Tibial nerve (tissue), 4 donors: ENCODE results near the gene ZNF143. TPM values are rescaled to one million over a fixed set of nuclear protein-coding genes. Genes with fewer than 3 reads are reported as not detected.

Experiments used
- DNase-seq, 2 donors: peaks; one replicate each; pipeline ENCODE4 v3.0.0-alpha.2; 2019; ENCODE audit warnings: low spot score in 2 of 2
- H3K27ac ChIP-seq, 4 donors: fragments of 200-600 bp; sonication (generic) in 3 of 4; one replicate each; pipeline ENCODE4 v1.5.1; 2017 to 2019; ENCODE audit warnings: mild to moderate bottlenecking in 1 of 4
- H3K27me3 ChIP-seq, 2 donors: fragments of 200-600 bp; sonication (generic) in 1 of 2; one replicate each; pipeline versions ENCODE4 v1.5.1 to v1.6.0; 2017 to 2019
- H3K36me3 ChIP-seq, 3 donors: fragments of 200-600 bp; sonication (generic); one replicate each; pipeline ENCODE4 v1.5.1; 2018 to 2019
- H3K4me1 ChIP-seq, 4 donors: fragments of 200-600 bp; sonication (generic) in 3 of 4; one replicate each; pipeline ENCODE4 v1.5.1; 2017 to 2019
- H3K4me3 ChIP-seq, 4 donors: fragments of 200-600 bp; sonication (generic) in 3 of 4; one replicate each; pipeline ENCODE4 v1.5.1; 2017 to 2019; ENCODE audit warnings: mild to moderate bottlenecking in 1 of 4, moderate library complexity in 1 of 4
- H3K9me3 ChIP-seq, 4 donors: fragments of 200-600 bp; sonication (generic) in 3 of 4; one replicate each; pipeline ENCODE4 v1.5.1; 2017 to 2019
- CTCF ChIP-seq, 5 experiments: fragments of 200-600 bp in 3 of 5; fragments of 450-650 bp in 2 of 5; sonication (generic) in 3 of 5; IDR thresholded peaks; one replicate each; pipeline ENCODE4 v1.5.1; 2016 to 2019; ENCODE audit warnings: antibody characterized with exemption in 5 of 5, mild to moderate bottlenecking in 3 of 5, moderate library complexity in 2 of 5
- EP300 ChIP-seq, 2 donors: sonication (generic); formaldehyde crosslinking; IDR thresholded peaks; one replicate each; pipeline ENCODE4 v1.6.1; 2017; ENCODE audit warnings: antibody characterized with exemption in 2 of 2, mild to moderate bottlenecking in 1 of 2
- POLR2A ChIP-seq, 2 donors: fragments of 450-650 bp; IDR thresholded peaks; one replicate each; pipeline ENCODE4 v1.6.1; 2017; ENCODE audit warnings: antibody characterized with exemption in 2 of 2, mild to moderate bottlenecking in 2 of 2, moderate library complexity in 2 of 2
- WGBS, 2 donors: methylation state at CpG; one replicate each; pipeline ENCODE4 v1.1.5; 2018; 5-methylcytosine and 5-hydroxymethylcytosine counted together
- total RNA-seq, 4 donors: library from RNA; depleted of rRNA; stranded (reverse); fragments of >200 nt; gene quantifications; one replicate each; pipeline ENCODE4 v1.1.0, GENCODE V29; 2016

The ZNF143 gene
- total RNA-seq, 4 donors from 2014 or later: 14.0 to 40.9 (median 23.8) TPM

- TF ChIP-seq CTCF (IDR thresholded peaks at IDR 0.05) (no peak), POLR2A (IDR thresholded peaks at IDR 0.05) (no peak), EP300 (IDR thresholded peaks at IDR 0.05) (no peak)
- H3K27me3 ChIP-seq: no peaks in the 10 kb centered on the region
- no peak overlapping the region for H3K27ac ChIP-seq
- no peak overlapping the region for H3K4me3 ChIP-seq
- H3K36me3 ChIP-seq: peaks cover 0 to 78% (median 0%) of the 10 kb centered on the region in 3 donors
- no peak for DNase-seq
- WGBS, 2 donors: 63 to 70% methylated on average over 3 of the region's 3 CpGs
- no peaks in the 10 kb centered on the region for H3K9me3 ChIP-seq
- H3K4me1 ChIP-seq: no peaks in the 10 kb centered on the region
These were observed 28.4 kb downstream of the ZNF143 start for GRCh38 chr11:9489080-9489765.

- Histone ChIP-seq H3K36me3 (peaks cover 0 to 78% (median 7%) of the 10 kb centered on the region in 3 donors), H3K4me1 (no peaks in the 10 kb centered on the region), H3K27me3 (no peaks in the 10 kb centered on the region), H3K4me3 (no peak overlapping the region), H3K27ac (no peak overlapping the region), H3K9me3 (no peaks in the 10 kb centered on the region)
- WGBS, 2 donors: 90 to 96% methylated on average over 3 of the region's 3 CpGs
- no peak for DNase-seq
- no peak for TF ChIP-seq EP300 (IDR thresholded peaks at IDR 0.05)
- TF ChIP-seq CTCF (IDR thresholded peaks at IDR 0.05): no peak
- TF ChIP-seq POLR2A (IDR thresholded peaks at IDR 0.05): no peak
These were observed 29.6 kb downstream of the ZNF143 start for GRCh38 chr11:9490376-9490775.

GRCh38 chr11:9493492-9493891 is 32.7 kb downstream of the ZNF143 start:
- no peak overlapping the region for H3K27ac ChIP-seq
- peaks cover 2 to 82% (median 25%) of the 10 kb centered on the region in 3 donors for H3K36me3 ChIP-seq
- no peak for DNase-seq
- WGBS, 2 donors: 33 to 34% methylated on average over 1 of the region's 1 CpG
- no peak for TF ChIP-seq POLR2A (IDR thresholded peaks at IDR 0.05)
- TF ChIP-seq CTCF (IDR thresholded peaks at IDR 0.05): no peak
- no peak for TF ChIP-seq EP300 (IDR thresholded peaks at IDR 0.05)
- H3K27me3 ChIP-seq: no peaks in the 10 kb centered on the region
- no peaks in the 10 kb centered on the region for H3K4me1 ChIP-seq
- H3K4me3 ChIP-seq: no peak overlapping the region
- H3K9me3 ChIP-seq: no peaks in the 10 kb centered on the region

GRCh38 chr11:9494316-9494715 is 33.5 kb downstream of the ZNF143 start:
- Histone ChIP-seq H3K4me3 (no peak overlapping the region), H3K4me1 (no peaks in the 10 kb centered on the region), H3K27me3 (no peaks in the 10 kb centered on the region), H3K9me3 (no peaks in the 10 kb centered on the region), H3K36me3 (peaks cover 2 to 83% (median 25%) of the 10 kb centered on the region in 3 donors), H3K27ac (no peak overlapping the region)
- no peak for DNase-seq
- WGBS, 2 donors: 96 to 100% methylated on average over 3 of the region's 3 CpGs
- TF ChIP-seq POLR2A (IDR thresholded peaks at IDR 0.05) (no peak), EP300 (IDR thresholded peaks at IDR 0.05) (no peak), CTCF (IDR thresholded peaks at IDR 0.05) (no peak)

GRCh38 chr11:9495803-9496514 is 35.1 kb downstream of the ZNF143 start:
- no peak for DNase-seq
- Histone ChIP-seq H3K4me3 (no peak overlapping the region), H3K27ac (no peak overlapping the region), H3K4me1 (no peaks in the 10 kb centered on the region), H3K9me3 (no peaks in the 10 kb centered on the region), H3K27me3 (no peaks in the 10 kb centered on the region), H3K36me3 (peaks cover 2 to 83% (median 31%) of the 10 kb centered on the region in 3 donors)
- TF ChIP-seq POLR2A (IDR thresholded peaks at IDR 0.05) (no peak), EP300 (IDR thresholded peaks at IDR 0.05) (no peak), CTCF (IDR thresholded peaks at IDR 0.05) (no peak)
- WGBS, 2 donors: 83 to 85% methylated on average over 6 of the region's 6 CpGs
